Suprapubic skin (tissue), 4 donors: ENCODE data around the gene FAM174B. TPM values are rescaled to one million over a fixed set of nuclear protein-coding genes. Genes with fewer than 3 reads are reported as not detected.

Experiments used
- DNase-seq, 2 donors: peaks; one replicate each; pipeline ENCODE4 v3.0.0-alpha.2; 2019; ENCODE audit warnings: low spot score in 2 of 2
- H3K27ac ChIP-seq: fragments of 200-600 bp; sonication (generic); one replicate; pipeline ENCODE4 v1.5.1; 2019
- H3K27me3 ChIP-seq: fragments of 200-600 bp; sonication (generic); one replicate; pipeline ENCODE4 v1.5.1; 2019
- H3K36me3 ChIP-seq: fragments of 200-600 bp; sonication (generic); one replicate; pipeline ENCODE4 v1.5.1; 2019
- H3K4me1 ChIP-seq: fragments of 200-600 bp; sonication (generic); one replicate; pipeline ENCODE4 v1.5.1; 2019
- H3K4me3 ChIP-seq: fragments of 200-600 bp; sonication (generic); one replicate; pipeline ENCODE4 v1.5.1; 2019; ENCODE audit warnings: mild to moderate bottlenecking
- H3K9me3 ChIP-seq: fragments of 200-600 bp; sonication (generic); one replicate; pipeline ENCODE4 v1.5.1; 2019
- EP300 ChIP-seq: sonication (generic); formaldehyde crosslinking; IDR thresholded peaks from one replicate; pipeline ENCODE4 v1.6.1; 2017; ENCODE audit warnings: antibody characterized with exemption
- POLR2A ChIP-seq, 2 donors: fragments of 450-650 bp; IDR thresholded peaks; one replicate each; pipeline ENCODE4 v1.6.1; 2017; ENCODE audit warnings: antibody characterized with exemption in 2 of 2, mild to moderate bottlenecking in 2 of 2, moderate library complexity in 2 of 2
- POLR2AphosphoS5 ChIP-seq, 3 donors: sonication (generic); formaldehyde crosslinking; IDR thresholded peaks; one replicate each; pipeline ENCODE4 v1.6.1; 2017; ENCODE audit warnings: antibody characterized with exemption in 3 of 3
- WGBS: methylation state at CpG from one replicate; pipeline ENCODE4 v1.1.5; 2018; 5-methylcytosine and 5-hydroxymethylcytosine counted together
- total RNA-seq, 4 donors: library from RNA; depleted of rRNA; stranded (reverse); fragments of >200 nt; gene quantifications; one replicate each; pipeline ENCODE4 v1.1.0, GENCODE V29; 2016
- TF ChIP-seq, protein P1 (sequence below), 2 donors: fragments of 200-600 bp in 1 of 2; fragments of 450-650 bp in 1 of 2; sonication (generic) in 1 of 2; IDR thresholded peaks; one replicate each; pipeline ENCODE4 v1.5.1; 2016 to 2019; ENCODE audit warnings: antibody characterized with exemption in 2 of 2, mild to moderate bottlenecking in 1 of 2, moderate library complexity in 1 of 2

The FAM174B gene
- total RNA-seq, 4 donors from 2014 or later = 6.2 to 24.0 (median 18.3) TPM

DNA sequence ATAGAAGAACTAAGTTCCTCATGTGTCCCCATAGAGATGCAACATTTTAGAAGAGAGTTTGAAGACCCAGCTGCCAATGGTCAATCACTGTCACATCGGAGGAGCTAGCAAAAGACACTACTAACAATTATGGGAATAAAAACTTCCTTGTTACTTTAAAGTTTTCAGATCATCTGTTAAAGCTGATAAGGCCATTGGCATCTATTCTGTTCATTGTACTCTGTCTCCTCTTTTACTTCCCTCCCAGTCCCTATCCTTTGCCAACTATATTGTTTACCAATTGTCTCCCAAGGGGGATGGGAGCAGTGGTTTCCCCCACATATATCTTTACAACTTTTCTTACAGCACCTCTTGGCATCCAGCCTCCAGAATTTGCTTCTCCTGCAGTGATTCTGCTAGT, 81.0 kb downstream of the FAM174B start:
- TF ChIP-seq POLR2A (IDR thresholded peaks at IDR 0.05) (no peak), EP300 (no peak), POLR2AphosphoS5 (IDR thresholded peaks at IDR 0.05) (no peak)
- TF ChIP-seq, protein P1, sequence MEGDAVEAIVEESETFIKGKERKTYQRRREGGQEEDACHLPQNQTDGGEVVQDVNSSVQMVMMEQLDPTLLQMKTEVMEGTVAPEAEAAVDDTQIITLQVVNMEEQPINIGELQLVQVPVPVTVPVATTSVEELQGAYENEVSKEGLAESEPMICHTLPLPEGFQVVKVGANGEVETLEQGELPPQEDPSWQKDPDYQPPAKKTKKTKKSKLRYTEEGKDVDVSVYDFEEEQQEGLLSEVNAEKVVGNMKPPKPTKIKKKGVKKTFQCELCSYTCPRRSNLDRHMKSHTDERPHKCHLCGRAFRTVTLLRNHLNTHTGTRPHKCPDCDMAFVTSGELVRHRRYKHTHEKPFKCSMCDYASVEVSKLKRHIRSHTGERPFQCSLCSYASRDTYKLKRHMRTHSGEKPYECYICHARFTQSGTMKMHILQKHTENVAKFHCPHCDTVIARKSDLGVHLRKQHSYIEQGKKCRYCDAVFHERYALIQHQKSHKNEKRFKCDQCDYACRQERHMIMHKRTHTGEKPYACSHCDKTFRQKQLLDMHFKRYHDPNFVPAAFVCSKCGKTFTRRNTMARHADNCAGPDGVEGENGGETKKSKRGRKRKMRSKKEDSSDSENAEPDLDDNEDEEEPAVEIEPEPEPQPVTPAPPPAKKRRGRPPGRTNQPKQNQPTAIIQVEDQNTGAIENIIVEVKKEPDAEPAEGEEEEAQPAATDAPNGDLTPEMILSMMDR (IDR thresholded peaks at IDR 0.05) = no peak
- H3K9me3 ChIP-seq = no peaks in the 10 kb centered on the region
- no peak for DNase-seq
- no peak overlapping the region for H3K4me3 ChIP-seq
- no peaks in the 10 kb centered on the region for H3K4me1 ChIP-seq
- WGBS = 65% methylated on average over 1 of the region's 1 CpG
- no peaks in the 10 kb centered on the region for H3K36me3 ChIP-seq
- peaks cover 18% of the 10 kb centered on the region for H3K27me3 ChIP-seq
- H3K27ac ChIP-seq = no peak overlapping the region

DNA sequence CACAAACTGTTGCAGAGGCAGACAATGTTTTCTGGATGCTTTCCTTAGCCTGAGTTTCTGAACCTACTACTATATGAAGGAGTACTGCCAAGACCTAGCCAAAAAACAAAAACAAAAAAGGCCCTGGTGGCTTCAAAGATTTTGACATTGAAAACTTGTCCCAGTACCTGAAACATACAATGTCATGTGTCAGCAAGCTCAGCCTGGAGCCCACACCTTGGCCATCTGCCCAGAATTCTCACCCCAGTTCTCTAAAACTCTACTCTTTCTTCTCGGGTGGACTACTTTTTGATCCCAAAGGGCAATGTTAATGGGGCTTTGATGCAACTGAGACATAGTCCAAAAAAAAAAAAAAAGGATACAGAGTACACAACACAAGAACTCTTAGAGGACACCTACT, 81.4 kb downstream of the FAM174B start:
- Histone ChIP-seq H3K9me3 (no peaks in the 10 kb centered on the region), H3K4me3 (no peak overlapping the region), H3K36me3 (no peaks in the 10 kb centered on the region), H3K27me3 (peaks cover 18% of the 10 kb centered on the region), H3K27ac (no peak overlapping the region), H3K4me1 (no peaks in the 10 kb centered on the region)
- no peak for TF ChIP-seq EP300
- no peak for TF ChIP-seq POLR2A (IDR thresholded peaks at IDR 0.05)
- TF ChIP-seq, protein P1 (IDR thresholded peaks at IDR 0.05) = no peak
- TF ChIP-seq POLR2AphosphoS5 (IDR thresholded peaks at IDR 0.05) = no peak
- DNase-seq = no peak
- WGBS = 40% methylated on average over 1 of the region's 1 CpG

DNA sequence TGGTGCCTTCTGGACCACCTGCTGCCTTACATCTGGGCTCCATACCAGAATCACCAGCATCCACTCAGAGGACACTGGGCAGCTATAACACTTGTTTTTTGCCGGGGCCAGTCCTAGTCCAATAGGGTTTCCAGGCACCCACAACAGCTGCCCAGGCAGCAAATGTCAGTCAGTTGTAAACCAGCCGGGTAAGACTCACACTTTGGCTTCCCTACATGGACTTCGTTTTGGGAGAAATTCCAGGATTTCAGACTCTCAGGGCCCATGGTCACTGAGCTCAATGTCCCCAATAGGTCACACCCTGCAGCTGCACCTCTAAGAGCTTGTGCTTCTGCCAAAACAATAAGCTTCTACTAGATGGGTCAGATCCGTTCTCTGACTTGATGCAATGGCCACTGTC, 83.8 kb downstream of the FAM174B start:
- Histone ChIP-seq H3K27me3 (peaks cover 15% of the 10 kb centered on the region), H3K36me3 (no peaks in the 10 kb centered on the region), H3K27ac (no peak overlapping the region), H3K9me3 (no peaks in the 10 kb centered on the region), H3K4me3 (no peak overlapping the region), H3K4me1 (no peaks in the 10 kb centered on the region)
- 69% methylated on average over 4 of the region's 4 CpGs for WGBS
- no peak for TF ChIP-seq POLR2A (IDR thresholded peaks at IDR 0.05)
- TF ChIP-seq, protein P1 (IDR thresholded peaks at IDR 0.05) = no peak
- TF ChIP-seq EP300 = no peak
- DNase-seq = no peak

DNA sequence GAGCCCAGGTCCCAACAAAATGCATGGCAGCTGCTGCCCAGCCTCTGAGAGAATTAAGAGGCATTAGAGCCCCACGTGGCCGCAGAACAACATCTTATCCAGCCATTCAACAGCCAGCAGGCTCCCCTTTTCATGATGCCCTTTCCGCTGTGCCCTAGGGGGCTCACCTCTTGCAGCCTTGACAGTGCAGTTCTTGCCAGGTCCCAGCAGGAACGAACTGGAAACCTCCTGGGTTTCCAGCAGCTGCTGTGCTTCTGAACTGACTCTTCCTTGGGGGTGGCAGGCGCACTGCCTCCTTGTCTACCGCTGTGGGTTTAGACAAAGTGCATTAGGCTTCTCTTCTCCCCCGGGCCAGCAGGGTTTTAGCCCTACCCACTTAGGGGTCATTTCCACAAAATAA, 85.2 kb downstream of the FAM174B start:
- Histone ChIP-seq H3K9me3 (no peaks in the 10 kb centered on the region), H3K27me3 (peaks cover 17% of the 10 kb centered on the region), H3K4me1 (no peaks in the 10 kb centered on the region), H3K36me3 (no peaks in the 10 kb centered on the region), H3K27ac (no peak overlapping the region), H3K4me3 (no peak overlapping the region)
- no peak for DNase-seq
- 76% methylated on average over 6 of the region's 7 CpGs for WGBS
- TF ChIP-seq POLR2AphosphoS5 (IDR thresholded peaks at IDR 0.05) (no peak), EP300 (no peak), POLR2A (IDR thresholded peaks at IDR 0.05) (no peak)
- TF ChIP-seq, protein P1 (IDR thresholded peaks at IDR 0.05) = no peak

DNA sequence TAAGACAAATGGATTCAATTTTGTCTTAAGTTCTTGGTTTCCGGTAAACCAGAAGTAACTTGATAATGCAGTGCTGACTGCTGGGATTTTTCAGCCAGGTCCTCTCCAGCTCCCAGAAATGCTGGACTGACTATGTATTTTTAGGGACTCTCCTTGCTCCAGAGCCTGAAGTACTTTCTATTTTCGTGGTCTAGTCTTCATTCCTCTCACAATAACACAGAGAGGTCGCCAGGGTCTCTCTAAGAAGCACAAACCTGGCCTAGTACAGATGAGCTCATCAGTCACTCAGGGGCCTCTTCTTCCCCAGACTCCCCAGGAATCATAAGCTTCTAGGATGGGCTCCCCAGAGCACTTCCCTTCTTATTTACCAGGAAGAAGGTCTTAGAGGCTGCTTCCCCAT, 85.8 kb downstream of the FAM174B start:
- no peak for TF ChIP-seq POLR2A (IDR thresholded peaks at IDR 0.05)
- TF ChIP-seq EP300 = no peak
- TF ChIP-seq, protein P1 (IDR thresholded peaks at IDR 0.05) = no peak
- no peak for TF ChIP-seq POLR2AphosphoS5 (IDR thresholded peaks at IDR 0.05)
- Histone ChIP-seq H3K4me1 (no peaks in the 10 kb centered on the region), H3K27me3 (peaks cover 17% of the 10 kb centered on the region), H3K36me3 (no peaks in the 10 kb centered on the region), H3K9me3 (no peaks in the 10 kb centered on the region), H3K27ac (no peak overlapping the region), H3K4me3 (no peak overlapping the region)
- WGBS = 79% methylated on average over 3 of the region's 3 CpGs
- DNase-seq = no peak

Other genes with a start within 250 kb of the FAM174B start
- gene CHD2, start 244.5 kb upstream of the FAM174B start, total RNA-seq = 100 to 1,000 TPM in 3 of 4 donors, 10 to 100 TPM in 1; 93.3 to 319 (median 127) TPM